Measurements from ENCODE around the gene CGN. TPM values are rescaled to one million over a fixed set of nuclear protein-coding genes. Genes with fewer than 3 reads are reported as not detected.

Gene CGN
- total and polyA plus RNA-seq, 7 donors = 0.33 to 132 (median 1.8) TPM

GRCh38 chr1:151509350-151510019, 1.7 kb upstream of the CGN start:
- Histone ChIP-seq H3K27ac (no peak overlapping the region), H3K27me3 (no peaks in the 10 kb centered on the region), H3K4me1 (peaks cover 0 to 17% (median 12%) of the 10 kb centered on the region in 4 donors), H3K4me3 (no peak overlapping the region), H3K9me3 (no peaks in the 10 kb centered on the region), H3K36me3 (no peaks in the 10 kb centered on the region)
- 55 to 85% methylated on average over 15 of the region's 15 CpGs for WGBS, 2 donors
- intact Hi-C loops (cut with DNase I) = loop anchor here (2.0 to 5.0 kb wide), 2 partner anchors 52 to 67 kb away; partner anchors contain the start of gene POGZ
- TF ChIP-seq POLR2AphosphoS5 (IDR thresholded peaks at IDR 0.05) (no peak), POLR2A (IDR thresholded peaks at IDR 0.05) (no peak), CTCF (IDR thresholded peaks at IDR 0.05) (no peak), EP300 (IDR thresholded peaks at IDR 0.05) (no peak)
- peak; percentile 20 for DNase-seq

GRCh38 chr1:151510020-151510405, 1.2 kb upstream of the CGN start:
- TF ChIP-seq CTCF (IDR thresholded peaks at IDR 0.05) = no peak
- no peak for TF ChIP-seq EP300 (IDR thresholded peaks at IDR 0.05)
- TF ChIP-seq POLR2AphosphoS5 (IDR thresholded peaks at IDR 0.05) = no peak
- TF ChIP-seq POLR2A (IDR thresholded peaks at IDR 0.05) = no peak
- intact Hi-C loops (cut with DNase I) = loop anchor here (2.0 to 5.0 kb wide), 2 partner anchors 53 to 67 kb away; partner anchors contain the start of gene POGZ
- no peaks in the 10 kb centered on the region for H3K27me3 ChIP-seq
- DNase-seq = peak; percentile 13
- H3K27ac ChIP-seq = peak overlapping the region in 1 of 4 donors; percentile 59
- no peaks in the 10 kb centered on the region for H3K36me3 ChIP-seq
- peaks cover 0 to 17% (median 12%) of the 10 kb centered on the region in 4 donors for H3K4me1 ChIP-seq
- WGBS, 2 donors = 7 to 31% methylated on average over 9 of the region's 9 CpGs
- H3K4me3 ChIP-seq = no peak overlapping the region
- no peaks in the 10 kb centered on the region for H3K9me3 ChIP-seq

- peak overlapping the region; percentile 54 to 73 (median 63) for H3K4me3 ChIP-seq
- intact Hi-C loops (cut with DNase I) = loop anchor here (2.0 to 5.0 kb wide), 2 partner anchors 53 to 68 kb away; partner anchors contain the start of gene POGZ
- no peaks in the 10 kb centered on the region for H3K36me3 ChIP-seq
- peak overlapping the region; percentile 59 to 84 (median 82) for H3K27ac ChIP-seq
- no peaks in the 10 kb centered on the region for H3K9me3 ChIP-seq
- DNase-seq = no peak
- 2 to 5% methylated on average over 10 of the region's 10 CpGs for WGBS, 2 donors
- no peak for TF ChIP-seq EP300 (IDR thresholded peaks at IDR 0.05)
- TF ChIP-seq POLR2AphosphoS5 (IDR thresholded peaks at IDR 0.05) = no peak
- no peak for TF ChIP-seq CTCF (IDR thresholded peaks at IDR 0.05)
- TF ChIP-seq POLR2A (IDR thresholded peaks at IDR 0.05) = no peak
- H3K4me1 ChIP-seq = peaks cover 0 to 17% (median 12%) of the 10 kb centered on the region in 4 donors
- H3K27me3 ChIP-seq = no peaks in the 10 kb centered on the region
These were observed 602 bp upstream of the CGN start for GRCh38 chr1:151510614-151510956.

GRCh38 chr1:151511636-151512215, 539 bp downstream of the CGN start:
- Histone ChIP-seq H3K4me1 (peaks cover 0 to 17% (median 12%) of the 10 kb centered on the region in 4 donors), H3K9me3 (no peaks in the 10 kb centered on the region), H3K4me3 (peak overlapping the region; percentile 54 to 73 (median 63)), H3K27ac (peak overlapping the region; percentile 59 to 84 (median 82)), H3K36me3 (no peaks in the 10 kb centered on the region), H3K27me3 (no peaks in the 10 kb centered on the region)
- DNase-seq = peak; percentile 72
- intact Hi-C loops (cut with DNase I) = loop anchor here (2.0 to 5.0 kb wide), 2 partner anchors 54 to 69 kb away; partner anchors contain the start of gene POGZ
- 0 to 1% methylated on average over 23 of the region's 23 CpGs for WGBS, 2 donors
- TF ChIP-seq CTCF (IDR thresholded peaks at IDR 0.05) (no peak), POLR2AphosphoS5 (IDR thresholded peaks at IDR 0.05) (no peak), EP300 (IDR thresholded peaks at IDR 0.05) (no peak), POLR2A (IDR thresholded peaks at IDR 0.05) (no peak)
